CMK (cell line): Measurements from ENCODE around the gene UBAP1L.
"Not testable (repeated sequence)": the region's sequence is repeated elsewhere in the genome, so short reads cannot be mapped to it uniquely, and the experiment has no call there.

Experiments
- DNase-seq: peaks from one replicate; pipeline ENCODE4 v3.0.0-alpha.2; 2010; ENCODE audit warnings: low read depth

UBAP1L gene

GRCh38 chr15:65115086-65115485, at the start of gene UBAP1L:
TSS of gene UBAP1L (minus strand) at chr15:65115200. CDS start at chr15:65106215, 8,985 bp downstream.
- DNase-seq: no peak

GRCh38 chr15:65164139-65164538, 49.1 kb upstream of the UBAP1L start:
- DNase-seq: no peak

GRCh38 chr15:65163041-65163440, 48.0 kb upstream of the UBAP1L start:
- DNase-seq: no peak

- no peak for DNase-seq
These were observed 41.7 kb upstream of the UBAP1L start for GRCh38 chr15:65156692-65157091.

- DNase-seq: no peak
These were observed 39.7 kb upstream of the UBAP1L start for GRCh38 chr15:65154720-65155119.

GRCh38 chr15:65147902-65148301, 32.9 kb upstream of the UBAP1L start:
- no peak for DNase-seq

GRCh38 chr15:65146438-65146837, 31.4 kb upstream of the UBAP1L start:
- no peak for DNase-seq

GRCh38 chr15:65138631-65139030, 23.6 kb upstream of the UBAP1L start:
- DNase-seq: not testable (repeated sequence)

GRCh38 chr15:65137893-65138292, 22.9 kb upstream of the UBAP1L start:
- not testable (repeated sequence) for DNase-seq

- not testable (repeated sequence) for DNase-seq
These were observed 22.1 kb upstream of the UBAP1L start for GRCh38 chr15:65137089-65137488.

GRCh38 chr15:65134538-65134937, 19.5 kb upstream of the UBAP1L start:
- no peak for DNase-seq

- peak; percentile 64 for DNase-seq
These were observed 18.7 kb upstream of the UBAP1L start, which contains the start of gene PDCD7 for GRCh38 chr15:65133548-65134200. TSS of gene PDCD7 (minus strand) at chr15:65133808. CDS start at chr15:65133781, 27 bp downstream.

GRCh38 chr15:65132878-65133547, 18.0 kb upstream of the UBAP1L start:
- peak; percentile 14 for DNase-seq

- no peak for DNase-seq
These were observed 15.9 kb upstream of the UBAP1L start for GRCh38 chr15:65130941-65131340.

- DNase-seq: no peak
These were observed 542 bp upstream of the UBAP1L start for GRCh38 chr15:65115542-65115941.

- no peak for DNase-seq
These were observed 4.2 kb downstream of the UBAP1L start for GRCh38 chr15:65110676-65111292.

GRCh38 chr15:65106011-65106590, 8.9 kb downstream of the UBAP1L start:
- no peak for DNase-seq

GRCh38 chr15:65105038-65105437, 10.0 kb downstream of the UBAP1L start:
- DNase-seq: no peak

- no peak for DNase-seq
These were observed 12.1 kb downstream of the UBAP1L start for GRCh38 chr15:65102912-65103311.

GRCh38 chr15:65101891-65102708, 12.9 kb downstream of the UBAP1L start:
- DNase-seq: no peak

GRCh38 chr15:65101411-65101890, 13.5 kb downstream of the UBAP1L start:
- no peak for DNase-seq

- DNase-seq: no peak
These were observed 14.6 kb downstream of the UBAP1L start for GRCh38 chr15:65100442-65100841.
